Measurements from ENCODE around the gene ADCY9.

- TF ChIP-seq POLR2A (IDR thresholded peaks at IDR 0.05) (no peak), CTCF (IDR thresholded peaks at IDR 0.05 in 8 of 11, conservative IDR thresholded peaks at IDR 0.05 in 3 of 11) (no peak)
Observed at GRCh38 chr16:4124535-4125294, 8.5 kb upstream of the ADCY9 start.

Data from spleen (tissue), 7 donors.